ENCODE measurements around the gene ZXDC. TPM values are rescaled to one million over a fixed set of nuclear protein-coding genes. Genes with fewer than 3 reads are reported as not detected.

The ZXDC gene
- total RNA-seq, 6 experiments from 2014 or later: 11.7 to 14.2 (median 13.5) TPM

DNA sequence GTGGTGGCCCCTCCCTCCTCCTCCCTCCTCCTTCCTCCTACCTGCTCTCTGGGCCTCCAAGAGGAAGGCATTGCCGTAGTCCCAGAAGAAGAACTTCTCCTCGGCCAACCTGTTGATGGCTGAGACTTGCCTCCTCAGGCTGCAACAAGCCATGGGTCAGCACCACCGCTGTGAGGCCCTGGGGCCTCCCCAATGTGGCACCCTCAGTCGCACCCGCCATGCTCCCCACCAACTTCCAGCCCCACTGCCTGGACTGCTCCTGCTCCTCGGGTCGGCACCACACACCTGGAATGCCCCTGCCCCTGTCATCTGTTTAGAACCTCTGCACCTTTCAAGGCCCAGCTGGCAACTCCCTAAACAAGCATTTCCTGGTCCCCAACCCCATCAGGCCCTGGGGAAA is 24.3 kb upstream of the ZXDC start:
- Mint-ChIP-seq H3K27me3 (ENCODE audit: insufficient read depth) (peaks cover 17% of the 10 kb centered on the region), H3K4me1 (ENCODE audit: low read depth) (no peaks in the 10 kb centered on the region)

DNA sequence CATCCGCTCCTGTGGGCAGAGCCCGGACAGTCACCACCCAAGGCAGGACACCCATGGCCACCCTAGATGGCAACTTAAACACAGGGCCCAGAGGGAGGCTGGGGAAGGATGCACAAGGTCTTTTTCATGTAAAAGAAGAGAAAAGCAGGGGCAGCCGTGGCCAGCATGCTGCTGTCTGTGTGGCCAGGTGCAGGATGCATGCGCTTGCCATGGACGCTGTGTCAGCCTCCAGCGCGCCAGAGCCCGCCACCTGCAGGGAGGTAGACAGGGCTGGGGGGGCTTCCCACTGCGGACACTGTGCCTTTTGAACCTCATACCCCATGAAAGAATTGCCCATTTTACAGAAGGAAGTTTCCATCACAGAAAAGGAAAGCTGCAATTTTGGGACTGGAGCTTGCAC is 23.7 kb upstream of the ZXDC start:
- Mint-ChIP-seq H3K4me1 (ENCODE audit: low read depth) (peaks cover 1% of the 10 kb centered on the region; the same call in 1 of the 2 replicates), H3K27ac (no peak overlapping the region), H3K36me3 (ENCODE audit: low read depth) (no peaks in the 10 kb centered on the region), H3K9me3 (no peaks in the 10 kb centered on the region), H3K4me3 (no peak overlapping the region), H3K27me3 (ENCODE audit: insufficient read depth) (peaks cover 17% of the 10 kb centered on the region)
- TF ChIP-seq, protein P1, sequence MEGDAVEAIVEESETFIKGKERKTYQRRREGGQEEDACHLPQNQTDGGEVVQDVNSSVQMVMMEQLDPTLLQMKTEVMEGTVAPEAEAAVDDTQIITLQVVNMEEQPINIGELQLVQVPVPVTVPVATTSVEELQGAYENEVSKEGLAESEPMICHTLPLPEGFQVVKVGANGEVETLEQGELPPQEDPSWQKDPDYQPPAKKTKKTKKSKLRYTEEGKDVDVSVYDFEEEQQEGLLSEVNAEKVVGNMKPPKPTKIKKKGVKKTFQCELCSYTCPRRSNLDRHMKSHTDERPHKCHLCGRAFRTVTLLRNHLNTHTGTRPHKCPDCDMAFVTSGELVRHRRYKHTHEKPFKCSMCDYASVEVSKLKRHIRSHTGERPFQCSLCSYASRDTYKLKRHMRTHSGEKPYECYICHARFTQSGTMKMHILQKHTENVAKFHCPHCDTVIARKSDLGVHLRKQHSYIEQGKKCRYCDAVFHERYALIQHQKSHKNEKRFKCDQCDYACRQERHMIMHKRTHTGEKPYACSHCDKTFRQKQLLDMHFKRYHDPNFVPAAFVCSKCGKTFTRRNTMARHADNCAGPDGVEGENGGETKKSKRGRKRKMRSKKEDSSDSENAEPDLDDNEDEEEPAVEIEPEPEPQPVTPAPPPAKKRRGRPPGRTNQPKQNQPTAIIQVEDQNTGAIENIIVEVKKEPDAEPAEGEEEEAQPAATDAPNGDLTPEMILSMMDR (IDR thresholded peaks at IDR 0.05): no peak
- DNase-seq: no peak

More for the DNA sequence above, 24.3 kb upstream of the ZXDC start:
- TF ChIP-seq, protein P1 (IDR thresholded peaks at IDR 0.05): no peak
- H3K4me3 Mint-ChIP-seq: no peak overlapping the region
- no peaks in the 10 kb centered on the region for H3K9me3 Mint-ChIP-seq
- H3K36me3 Mint-ChIP-seq (ENCODE audit: low read depth): no peaks in the 10 kb centered on the region
- H3K27ac Mint-ChIP-seq: no peak overlapping the region
- DNase-seq: no peak

DNA sequence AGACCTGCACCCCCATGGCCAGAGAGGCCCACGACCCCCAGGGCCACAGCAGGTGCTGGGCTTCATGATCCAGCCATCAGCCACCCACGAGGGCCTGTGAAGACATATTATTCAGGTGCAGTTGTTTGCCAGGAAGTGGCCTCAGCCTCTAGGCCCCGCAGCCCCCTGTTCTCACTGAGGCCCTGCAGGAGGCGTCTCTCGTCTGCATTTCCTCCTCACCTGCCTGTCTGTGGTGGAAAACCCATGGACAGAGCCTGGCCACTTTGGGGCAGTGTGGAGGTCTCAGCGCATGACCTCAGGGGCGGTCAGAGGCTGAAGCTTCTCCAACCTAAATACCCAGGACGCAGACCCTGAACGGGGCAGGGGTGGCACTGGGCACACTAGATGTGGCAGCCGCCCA is 23.2 kb upstream of the ZXDC start:
- Mint-ChIP-seq H3K9me3 (no peaks in the 10 kb centered on the region), H3K4me1 (ENCODE audit: low read depth) (peaks cover 6% of the 10 kb centered on the region; the same call in 1 of the 2 replicates), H3K4me3 (no peak overlapping the region), H3K36me3 (ENCODE audit: low read depth) (no peaks in the 10 kb centered on the region), H3K27me3 (ENCODE audit: insufficient read depth) (peaks cover 15% of the 10 kb centered on the region), H3K27ac (no peak overlapping the region)
- no peak for DNase-seq
- TF ChIP-seq, protein P1 (IDR thresholded peaks at IDR 0.05): no peak

DNA sequence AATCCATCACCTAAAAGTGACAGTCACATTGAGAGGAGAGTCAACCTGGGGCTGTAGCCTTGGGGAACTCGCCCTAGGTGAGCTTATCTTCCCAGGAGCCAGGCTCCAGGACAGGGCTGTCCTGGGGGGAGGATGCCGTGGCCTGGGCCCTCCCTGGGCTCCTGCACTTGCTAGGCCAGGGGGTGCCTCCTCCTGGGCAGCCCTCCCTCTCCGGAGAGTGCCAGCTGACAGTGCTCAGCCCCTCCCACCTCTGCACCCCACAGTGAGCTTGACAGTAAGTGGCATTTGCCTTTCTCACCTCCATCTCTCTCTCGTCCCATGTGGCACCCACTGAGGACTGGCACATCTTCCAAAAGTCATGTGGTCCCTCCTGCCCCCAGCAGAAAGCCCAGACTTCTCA is 22.8 kb upstream of the ZXDC start:
- H3K27me3 Mint-ChIP-seq (ENCODE audit: insufficient read depth): peaks cover 15% of the 10 kb centered on the region
- H3K27ac Mint-ChIP-seq: no peak overlapping the region
- no peak overlapping the region for H3K4me3 Mint-ChIP-seq
- no peaks in the 10 kb centered on the region for H3K36me3 Mint-ChIP-seq (ENCODE audit: low read depth)
- no peaks in the 10 kb centered on the region for H3K9me3 Mint-ChIP-seq
- no peak for DNase-seq
- TF ChIP-seq, protein P1 (IDR thresholded peaks at IDR 0.05): no peak
- peaks cover 6% of the 10 kb centered on the region; the same call in 1 of the 2 replicates for H3K4me1 Mint-ChIP-seq (ENCODE audit: low read depth)

DNA sequence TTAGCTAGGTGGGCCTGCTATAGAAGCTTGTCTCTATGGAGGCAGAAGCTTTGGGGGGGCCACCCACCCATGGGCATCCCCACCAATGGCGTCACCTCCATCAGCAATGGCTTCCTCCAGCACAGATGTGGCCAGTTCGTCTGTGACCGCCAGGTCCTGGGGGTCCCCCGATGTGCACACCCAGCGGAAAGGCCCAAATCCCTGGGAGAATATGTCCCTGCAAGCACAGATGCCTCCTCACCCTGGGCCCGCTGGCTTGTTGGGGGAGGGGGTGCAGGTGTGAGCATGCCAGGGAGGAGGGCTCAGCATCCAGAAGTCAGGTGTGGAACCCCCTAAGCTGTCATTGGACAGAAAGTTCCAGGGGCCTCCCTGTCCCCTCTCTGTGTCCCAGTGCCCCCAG is 22.3 kb upstream of the ZXDC start:
- Mint-ChIP-seq H3K9me3 (no peaks in the 10 kb centered on the region), H3K4me1 (ENCODE audit: low read depth) (peaks cover 6% of the 10 kb centered on the region; the same call in 1 of the 2 replicates), H3K36me3 (ENCODE audit: low read depth) (no peaks in the 10 kb centered on the region), H3K4me3 (no peak overlapping the region), H3K27me3 (ENCODE audit: insufficient read depth) (peaks cover 20% of the 10 kb centered on the region), H3K27ac (no peak overlapping the region)
- TF ChIP-seq, protein P1 (IDR thresholded peaks at IDR 0.05): no peak
- no peak for DNase-seq
